MM.1S (cell line): Measurements from ENCODE around the gene TCHP.

Source experiments
- CTCF ChIP-seq: fragments of 300-600 bp; sonication (generic); IDR thresholded peaks from 2 replicates; pipeline ENCODE4 v1.5.1; 2016; ENCODE audit warnings: antibody characterized with exemption, low read length, mixed read lengths
- EZH2 ChIP-seq: fragments of 300-600 bp; sonication (generic); optimal IDR thresholded peaks from 2 replicates; pipeline ENCODE3; 2017; ENCODE audit warnings: low read depth, mild to moderate bottlenecking, antibody characterized with exemption, low read length, mixed read lengths
- EZH2phosphoT487 ChIP-seq: fragments of 300-600 bp; sonication (generic); IDR thresholded peaks from 2 replicates; pipeline ENCODE4 v1.6.1; 2018; ENCODE audit warnings: antibody characterized with exemption, low read length

- no peak for TF ChIP-seq CTCF
- TF ChIP-seq EZH2: no peak
- TF ChIP-seq EZH2phosphoT487: no peak
Measured at GRCh38 chr12:109923481-109924245, 23.6 kb downstream of the TCHP start.
